ENCODE data around the gene TMEM269.
"Not testable (repeated sequence)": the region's sequence is repeated elsewhere in the genome, so short reads cannot be mapped to it uniquely, and the experiment has no call there.

Gene TMEM269

GRCh38 chr1:42748461-42749410 is 36.1 kb upstream of the TMEM269 start:
- DNase-seq: peak; percentile 46

- no peak for DNase-seq
These were observed 34.8 kb upstream of the TMEM269 start for GRCh38 chr1:42750041-42750440.

DNA sequence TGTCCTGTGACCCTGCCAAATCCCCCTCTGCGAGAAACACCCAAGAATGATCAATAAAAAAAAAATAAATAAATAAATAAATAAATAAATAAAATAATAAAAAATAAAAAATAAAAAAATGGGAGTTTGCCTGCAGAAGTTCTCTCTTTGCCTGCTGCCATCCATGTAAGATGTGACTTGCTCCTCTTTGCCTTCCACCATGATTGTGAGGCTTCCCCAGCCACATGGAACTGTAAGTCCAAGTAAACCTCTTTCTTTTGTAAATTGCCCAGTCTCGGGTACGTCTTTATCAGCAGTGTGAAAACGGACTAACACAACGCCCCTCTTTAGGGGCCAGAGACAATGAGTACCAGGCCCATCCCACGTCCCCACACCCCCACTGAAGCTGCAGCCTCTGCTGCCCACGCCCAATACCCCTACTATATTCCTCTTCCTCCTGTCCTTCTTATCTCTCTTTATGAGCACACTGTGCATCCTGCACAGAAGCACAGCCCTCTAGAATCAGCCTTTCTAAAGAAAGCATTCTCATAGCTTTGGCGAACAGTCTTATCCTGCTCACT is 33.2 kb upstream of the TMEM269 start:
- not testable (repeated sequence) for DNase-seq

DNA sequence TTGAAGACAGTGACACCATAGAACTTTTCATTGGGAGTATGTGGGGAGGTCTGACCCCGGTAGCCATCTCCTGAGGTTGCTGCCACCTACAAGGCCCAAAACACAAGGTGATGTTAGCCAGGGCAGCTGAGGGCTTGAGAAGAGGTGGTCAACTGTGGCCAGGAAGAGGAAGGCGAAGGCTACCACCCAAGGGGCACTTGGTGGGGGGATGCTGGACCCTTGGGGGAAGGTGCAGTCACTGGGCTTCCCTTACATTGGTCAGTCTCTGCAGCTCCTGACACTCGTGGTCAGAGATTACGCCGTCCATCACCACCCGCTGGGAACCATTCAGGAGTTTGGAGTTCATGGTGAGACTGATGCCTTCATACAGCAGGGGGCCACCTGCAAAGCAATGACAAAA is 32.5 kb upstream of the TMEM269 start:
- DNase-seq: no peak

DNA sequence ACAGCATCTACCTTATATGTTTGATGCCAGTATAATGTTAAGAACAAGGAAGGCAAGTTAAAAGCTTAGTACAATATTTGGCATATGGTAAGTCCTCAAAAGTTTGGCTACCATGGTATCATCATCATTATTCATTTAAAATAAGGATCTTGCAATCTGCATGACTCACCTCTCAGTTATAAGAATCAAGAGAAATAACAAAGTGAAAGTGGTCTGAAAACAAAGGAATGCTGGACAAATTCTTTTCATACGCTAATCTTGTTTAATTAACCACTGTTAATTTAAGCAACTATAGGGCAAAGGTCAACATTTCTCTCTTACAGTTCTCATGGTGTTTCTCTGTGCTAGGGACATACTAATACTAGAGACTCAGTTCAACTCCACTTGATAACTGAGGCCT is 31.7 kb upstream of the TMEM269 start:
- DNase-seq: no peak

DNA sequence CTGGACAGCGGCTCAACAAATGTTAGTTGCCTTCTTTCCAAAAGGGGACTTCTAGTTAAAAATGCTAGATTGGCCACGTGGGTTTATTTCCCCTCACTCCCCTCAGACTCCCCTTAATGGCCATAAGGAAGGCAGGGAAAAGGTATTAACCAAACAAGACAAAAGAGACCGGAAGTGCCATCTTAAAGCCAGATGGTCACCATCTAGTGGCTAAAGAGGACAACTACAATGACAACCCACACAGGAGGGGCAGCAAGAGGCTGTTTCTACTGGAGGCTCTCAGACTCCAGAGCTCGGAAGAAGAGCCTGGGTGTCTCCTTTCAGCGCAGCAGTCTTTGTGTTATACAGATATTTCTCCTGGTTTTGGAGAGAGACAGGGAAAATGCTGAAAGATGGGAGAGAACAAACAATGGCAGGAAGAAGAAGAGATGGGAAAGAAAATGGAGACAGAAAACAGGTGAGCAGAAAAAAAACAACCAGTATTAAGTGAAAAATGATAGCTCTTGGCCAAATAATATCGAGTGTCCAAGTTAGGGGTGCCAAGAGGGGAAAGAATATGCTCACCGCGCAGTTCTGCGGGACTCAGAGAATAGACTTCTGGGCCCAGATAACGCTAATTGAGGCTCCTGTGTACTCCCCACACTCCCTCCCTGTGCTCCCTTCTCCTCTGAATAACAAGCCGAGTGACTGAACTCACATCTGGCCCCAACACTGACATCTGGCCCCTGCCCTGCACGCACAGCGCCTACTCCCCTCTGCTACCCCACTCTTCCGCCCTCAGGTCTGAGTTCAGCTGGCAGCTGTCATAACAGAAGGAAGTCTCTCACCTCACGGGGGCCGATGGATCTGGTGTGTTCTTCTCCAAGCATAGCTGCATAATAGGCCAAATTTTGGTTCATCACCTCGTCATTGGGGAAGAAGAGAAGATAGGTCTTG is 27.6 kb upstream of the TMEM269 start:
- no peak for DNase-seq

- DNase-seq: no peak
These were observed 26.9 kb upstream of the TMEM269 start for GRCh38 chr1:42757892-42758275.

DNA sequence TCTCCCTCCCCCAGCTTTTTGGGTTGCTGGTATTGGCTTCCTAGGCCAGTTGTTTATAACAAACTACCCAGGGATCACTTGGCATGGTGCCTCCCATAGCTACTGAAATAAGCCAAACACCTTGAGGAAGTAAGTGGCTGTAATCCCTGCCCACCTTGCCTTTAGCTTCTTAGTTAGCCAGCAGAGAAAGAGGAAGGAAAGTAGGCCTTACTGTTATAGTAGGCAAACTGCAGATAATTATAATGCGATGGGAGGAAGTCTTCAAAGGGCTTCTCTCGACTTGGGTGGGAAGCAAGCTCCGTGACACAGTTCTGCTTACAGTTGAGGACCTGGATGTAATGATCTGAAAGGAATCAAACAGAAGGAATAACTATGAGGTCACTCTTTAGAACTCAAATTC is 26.1 kb upstream of the TMEM269 start:
- DNase-seq: no peak

DNA sequence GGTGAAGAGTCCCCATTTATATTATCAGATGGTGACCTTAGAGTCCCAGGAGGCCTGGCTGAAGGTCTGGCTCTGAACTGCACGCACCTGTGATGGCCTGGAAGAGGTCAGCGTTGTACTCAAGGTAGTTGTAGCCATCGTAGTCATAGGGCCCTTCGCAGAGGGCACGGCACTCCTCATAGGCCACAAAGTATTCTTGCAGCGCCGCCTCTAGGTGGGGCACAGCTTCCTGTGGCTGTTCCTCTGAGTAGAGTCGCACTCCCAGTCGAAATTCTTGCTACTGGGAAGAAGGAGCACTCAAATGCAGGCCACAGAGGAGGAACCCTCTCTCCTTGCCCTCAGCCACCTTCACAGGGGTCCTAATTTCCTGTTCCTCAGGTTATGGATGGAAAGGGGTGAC is 25.7 kb upstream of the TMEM269 start:
- no peak for DNase-seq

- no peak for DNase-seq
These were observed 23.2 kb upstream of the TMEM269 start for GRCh38 chr1:42761567-42761966.

- no peak for DNase-seq
These were observed 22.5 kb upstream of the TMEM269 start for GRCh38 chr1:42762269-42762668.

DNA sequence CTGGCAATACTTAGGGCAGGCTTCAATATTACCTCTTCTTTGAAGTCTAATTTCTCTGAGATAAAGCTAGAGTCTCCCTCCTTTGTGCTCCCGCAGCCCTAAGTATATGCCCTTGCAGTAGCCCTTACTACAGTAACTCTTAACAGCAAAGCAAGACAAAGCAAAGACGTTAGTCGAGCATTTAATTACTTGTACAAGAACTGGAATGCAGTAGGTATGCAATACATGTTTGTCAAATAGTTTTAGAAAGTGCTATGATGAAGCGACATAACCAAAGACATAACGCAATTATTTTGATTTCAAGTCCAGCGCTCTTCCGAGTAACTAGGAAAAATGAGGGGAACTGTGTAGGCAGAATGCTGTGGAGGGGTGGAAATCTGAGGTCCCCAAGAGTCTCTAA is 19.5 kb upstream of the TMEM269 start:
- DNase-seq: no peak

- DNase-seq: peak; percentile 87
These were observed 18.7 kb upstream of the TMEM269 start for GRCh38 chr1:42765832-42766740.

GRCh38 chr1:42766741-42767509 is 17.9 kb upstream of the TMEM269 start, which contains the start of the genes C1orf50 and P3H1:
Gene C1orf50, plus strand, starts transcription at chr1:42767249. Its CDS starts 63 bp downstream, at chr1:42767312.
Gene P3H1, minus strand, starts transcription at chr1:42767028. Its CDS starts 57 bp downstream, at chr1:42766971.
- DNase-seq: peak; percentile 100

GRCh38 chr1:42767510-42768000 is 17.2 kb upstream of the TMEM269 start:
- DNase-seq: no peak

DNA sequence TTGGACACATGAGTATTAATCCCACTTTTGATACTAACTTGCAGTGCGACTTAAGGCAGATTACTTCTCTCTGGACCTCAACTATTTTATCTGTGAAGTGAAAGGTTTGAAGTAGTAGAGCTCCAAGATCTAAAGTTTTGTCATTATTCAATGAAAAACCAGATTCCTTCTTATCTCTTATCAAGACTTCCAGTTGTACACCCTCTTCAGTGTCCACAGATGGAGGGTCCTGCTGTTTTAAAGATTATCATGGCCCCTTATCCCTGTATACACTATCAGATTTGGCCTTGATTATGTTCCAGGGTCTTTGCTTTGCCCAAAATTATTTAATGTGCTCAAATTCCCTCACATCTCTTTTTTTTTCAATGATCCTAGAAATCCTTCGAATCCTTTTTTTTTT is 16.6 kb upstream of the TMEM269 start:
- DNase-seq: no peak

- DNase-seq: no peak
These were observed 15.0 kb upstream of the TMEM269 start for GRCh38 chr1:42769811-42770210.

- DNase-seq: no peak
These were observed 11.4 kb upstream of the TMEM269 start for GRCh38 chr1:42773420-42773819.

DNA sequence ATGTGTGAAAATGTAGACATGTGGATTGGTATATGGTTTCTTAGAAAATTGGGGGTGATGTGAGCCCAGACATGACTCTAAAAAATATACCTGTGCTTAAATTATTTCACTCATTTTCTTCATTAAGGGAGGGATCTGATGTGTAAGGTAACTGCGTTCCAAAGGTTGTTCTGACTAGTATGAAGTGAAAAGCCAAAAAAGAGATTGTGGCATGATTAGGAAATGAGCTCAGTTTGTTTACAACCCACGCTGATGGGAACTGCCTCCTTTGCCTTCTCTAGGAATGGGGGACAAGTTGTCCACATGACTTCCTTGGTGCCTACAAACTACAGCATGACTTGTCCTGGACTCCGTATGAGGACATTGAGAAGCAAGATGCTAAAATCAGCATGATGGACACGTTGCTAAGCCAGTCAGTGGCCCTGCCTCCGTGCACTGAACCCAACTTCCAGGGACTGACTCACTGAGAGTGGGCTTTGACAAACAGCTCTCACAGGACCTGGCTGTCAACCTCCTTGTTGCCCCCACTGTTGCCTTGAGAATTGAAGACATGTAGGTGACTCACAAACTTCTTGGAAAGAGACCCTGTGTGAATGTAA is 9.8 kb upstream of the TMEM269 start:
- no peak for DNase-seq

- DNase-seq: no peak
These were observed 8.3 kb upstream of the TMEM269 start for GRCh38 chr1:42776502-42776901.

GRCh38 chr1:42777852-42778251 is 6.9 kb upstream of the TMEM269 start:
- DNase-seq: no peak
